Measurements from ENCODE around the gene SELPLG.

SELPLG gene

GRCh38 chr12:108616941-108617858 is 16.5 kb downstream of the SELPLG start:
- DNase-seq: no peak

DNA sequence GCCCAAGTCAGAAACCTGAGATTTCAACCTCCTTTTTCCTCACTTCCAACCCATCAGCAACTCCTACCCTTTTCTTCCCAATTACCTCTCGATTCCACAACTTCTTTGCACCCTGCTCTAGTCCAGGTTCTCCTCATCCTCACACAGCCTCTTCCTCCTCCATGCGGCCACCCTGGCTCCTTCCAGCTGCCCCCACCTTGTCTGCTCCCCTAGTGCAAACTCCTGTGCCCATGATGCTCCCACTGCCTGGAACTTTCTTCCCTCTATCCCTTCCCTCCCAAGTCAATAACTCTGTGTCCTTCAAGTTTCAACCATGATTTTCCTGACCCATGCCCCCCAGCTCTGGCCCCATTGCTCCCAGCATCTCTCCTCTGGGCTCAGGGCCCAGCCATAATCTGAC is 17.3 kb downstream of the SELPLG start:
- no peak for DNase-seq

DNA sequence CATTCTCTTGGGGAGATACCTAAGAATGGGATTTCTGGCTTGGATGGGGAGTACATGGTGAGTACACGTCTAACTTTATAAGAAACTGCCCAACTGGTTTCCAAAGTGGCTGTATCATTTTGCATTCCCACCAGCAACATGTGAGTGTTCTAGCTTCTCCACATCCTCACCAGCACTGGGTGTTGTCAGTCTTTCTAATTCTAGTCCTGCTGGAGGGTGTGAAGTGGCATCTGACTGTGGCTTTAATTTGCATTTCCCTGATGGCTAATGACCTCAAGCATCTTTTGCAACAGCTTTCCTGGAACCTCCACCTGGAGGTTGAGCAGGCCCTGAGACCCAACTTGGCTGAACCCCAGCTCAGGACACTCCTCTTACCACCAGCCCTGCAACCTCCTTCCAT is 17.8 kb downstream of the SELPLG start:
- no peak for DNase-seq

DNA sequence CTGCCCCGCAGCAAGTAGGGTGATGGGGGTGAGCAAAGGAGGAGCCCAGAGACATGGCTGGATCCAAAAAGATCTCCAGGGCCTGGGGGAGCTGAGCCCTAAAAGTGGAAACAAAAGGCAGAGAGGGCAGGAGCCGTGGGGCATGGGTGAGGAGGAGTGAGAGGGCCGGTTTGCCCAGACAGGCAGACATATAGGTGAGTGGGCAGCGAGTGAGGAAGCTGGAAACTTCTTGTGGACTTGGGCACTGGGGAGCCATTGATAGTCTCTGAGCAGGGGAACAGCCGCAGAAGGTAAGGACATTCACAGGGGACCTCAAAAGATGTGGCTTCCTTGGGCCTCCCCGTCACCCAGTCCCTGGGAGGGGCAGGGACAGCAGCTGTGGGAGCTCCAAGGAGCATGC is 19.1 kb downstream of the SELPLG start:
- DNase-seq: no peak

GRCh38 chr12:108614041-108614440 is 19.7 kb downstream of the SELPLG start:
- DNase-seq: no peak

GRCh38 chr12:108613548-108613947 is 20.1 kb downstream of the SELPLG start:
- no peak for DNase-seq

- no peak for DNase-seq
These were observed 20.9 kb downstream of the SELPLG start for GRCh38 chr12:108612788-108613282.

- no peak for DNase-seq
These were observed 21.7 kb downstream of the SELPLG start for GRCh38 chr12:108611884-108612415.

GRCh38 chr12:108610856-108611605 is 22.7 kb downstream of the SELPLG start:
- DNase-seq: no peak

GRCh38 chr12:108610336-108610815 is 23.3 kb downstream of the SELPLG start:
- DNase-seq: no peak

DNA sequence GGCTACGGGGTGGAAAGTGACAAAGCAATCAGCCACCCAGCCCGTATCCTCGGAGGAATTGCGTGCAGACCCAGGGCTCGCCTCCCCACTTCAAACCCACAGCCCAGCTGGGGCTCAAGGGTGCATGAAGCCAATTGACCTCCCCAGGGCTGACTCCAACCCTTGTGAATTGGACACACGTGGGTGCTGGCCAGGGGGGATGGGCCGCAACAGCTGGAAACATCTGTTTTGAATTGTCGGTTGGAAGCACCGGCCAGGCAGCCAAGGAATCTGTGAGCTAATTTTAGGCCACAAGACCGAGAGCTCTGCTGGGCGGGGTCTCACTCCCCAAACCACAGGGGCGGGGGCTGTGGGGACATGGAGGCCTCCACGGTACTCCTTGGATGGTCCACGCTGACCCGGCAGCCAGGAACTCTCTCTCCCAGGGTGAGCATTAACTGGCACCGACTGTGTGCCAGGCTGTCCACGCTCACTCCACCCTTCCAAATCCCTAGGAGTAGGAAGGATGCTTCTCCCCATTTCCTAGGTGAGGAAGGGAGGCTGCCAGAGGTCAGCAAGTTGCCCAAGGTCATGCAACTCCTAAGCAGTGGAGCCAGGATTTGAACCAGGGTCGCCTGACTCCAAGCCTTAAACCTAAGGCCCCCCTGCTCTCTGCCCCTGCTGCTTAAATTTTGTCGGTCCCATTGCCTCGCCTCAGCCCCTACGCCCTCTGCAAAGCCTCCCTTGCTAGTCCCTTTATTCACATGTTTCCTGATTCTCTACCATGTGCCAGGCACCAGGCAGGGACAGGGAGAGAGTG is 24.0 kb downstream of the SELPLG start:
- DNase-seq: no peak

GRCh38 chr12:108608616-108609015 is 25.1 kb downstream of the SELPLG start:
- no peak for DNase-seq

- no peak for DNase-seq
These were observed 25.6 kb downstream of the SELPLG start for GRCh38 chr12:108607981-108608600.

DNA sequence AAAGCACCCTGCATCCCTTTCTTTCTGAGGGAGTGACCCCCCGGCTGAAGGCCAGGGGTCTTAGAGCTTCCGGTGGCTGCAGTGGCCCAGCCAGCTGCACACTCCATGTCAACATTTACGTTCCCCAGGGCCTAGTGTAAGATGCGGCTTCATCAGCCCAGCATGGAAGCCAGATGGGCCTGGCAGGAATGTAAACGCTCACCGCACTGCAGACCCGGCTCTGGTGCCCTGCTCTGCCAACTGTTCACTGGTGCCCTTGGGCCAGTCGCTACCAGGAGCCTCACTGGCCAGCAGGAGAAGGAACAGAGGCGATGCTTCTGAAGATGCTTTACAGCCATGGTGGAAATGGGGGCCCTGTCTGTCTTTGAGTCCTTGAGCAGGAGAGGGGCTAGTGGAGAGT is 27.2 kb downstream of the SELPLG start:
- no peak for DNase-seq

DNA sequence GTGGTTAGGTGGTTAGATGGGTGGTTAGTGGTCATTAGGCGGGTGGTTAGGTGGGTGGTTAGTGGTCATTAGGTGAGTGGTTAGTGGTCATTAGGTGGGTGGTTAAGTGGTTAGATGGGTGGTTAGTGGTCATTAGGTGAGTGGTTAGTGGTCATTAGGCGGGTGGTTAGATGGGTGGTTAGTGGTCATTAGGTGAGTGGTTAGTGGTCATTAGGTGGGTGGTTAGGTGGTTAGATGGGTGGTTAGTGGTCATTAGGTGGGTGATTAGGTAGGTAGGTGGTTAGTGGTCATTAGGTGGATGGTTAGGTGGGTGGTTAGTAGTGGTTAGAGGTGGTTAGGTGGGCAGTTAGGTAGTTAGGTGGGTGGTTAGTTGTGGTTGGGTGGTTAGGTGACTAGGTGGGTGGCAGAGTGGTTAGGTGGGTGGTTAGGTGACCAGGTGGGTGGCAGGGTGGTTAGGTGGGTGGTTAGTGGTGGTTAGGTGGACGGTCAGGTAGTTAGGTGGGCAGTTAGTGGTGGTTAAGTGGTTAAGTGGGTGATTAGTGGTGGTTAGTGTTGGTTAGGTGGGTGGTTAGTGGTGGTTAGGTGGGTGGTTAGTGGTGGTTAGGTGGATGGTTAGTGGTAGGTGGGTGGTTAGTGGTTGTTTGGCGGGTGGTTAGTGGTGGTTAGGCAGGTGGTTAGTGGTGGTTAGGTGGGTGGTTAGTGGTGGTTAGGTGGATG is 27.8 kb downstream of the SELPLG start:
- no peak for DNase-seq

DNA sequence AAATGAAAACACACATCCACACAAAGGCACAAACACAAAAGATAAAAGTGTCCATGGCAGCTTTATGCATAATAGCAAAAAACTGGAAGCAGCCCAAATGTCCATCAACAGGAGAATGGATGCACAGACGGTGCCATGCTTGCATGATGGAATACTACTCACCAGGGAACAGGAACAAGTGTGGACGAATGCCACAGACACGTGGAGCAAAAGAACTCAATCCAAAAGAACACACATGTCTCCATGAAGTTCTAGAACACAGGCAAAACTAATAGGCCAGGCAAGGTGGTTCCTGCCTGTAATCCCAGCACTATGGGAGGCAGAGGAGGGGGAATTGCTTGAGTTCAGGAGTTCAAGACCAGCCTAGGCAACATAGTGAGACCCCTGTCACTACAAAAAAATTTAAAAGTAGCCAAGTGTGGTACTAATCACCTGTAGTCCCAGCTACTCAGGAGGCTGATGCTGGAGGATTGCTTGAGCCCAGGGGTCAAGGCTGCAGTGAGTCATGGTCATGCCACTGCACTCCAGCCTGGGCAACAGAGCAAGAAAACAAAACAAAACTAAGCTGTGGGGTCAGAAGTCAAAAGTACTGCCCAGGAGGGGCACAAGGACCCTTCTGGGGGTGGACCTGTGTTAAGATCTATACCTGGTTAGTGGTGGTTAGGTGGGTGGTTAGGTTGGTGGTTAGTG is 28.5 kb downstream of the SELPLG start:
- DNase-seq: no peak

DNA sequence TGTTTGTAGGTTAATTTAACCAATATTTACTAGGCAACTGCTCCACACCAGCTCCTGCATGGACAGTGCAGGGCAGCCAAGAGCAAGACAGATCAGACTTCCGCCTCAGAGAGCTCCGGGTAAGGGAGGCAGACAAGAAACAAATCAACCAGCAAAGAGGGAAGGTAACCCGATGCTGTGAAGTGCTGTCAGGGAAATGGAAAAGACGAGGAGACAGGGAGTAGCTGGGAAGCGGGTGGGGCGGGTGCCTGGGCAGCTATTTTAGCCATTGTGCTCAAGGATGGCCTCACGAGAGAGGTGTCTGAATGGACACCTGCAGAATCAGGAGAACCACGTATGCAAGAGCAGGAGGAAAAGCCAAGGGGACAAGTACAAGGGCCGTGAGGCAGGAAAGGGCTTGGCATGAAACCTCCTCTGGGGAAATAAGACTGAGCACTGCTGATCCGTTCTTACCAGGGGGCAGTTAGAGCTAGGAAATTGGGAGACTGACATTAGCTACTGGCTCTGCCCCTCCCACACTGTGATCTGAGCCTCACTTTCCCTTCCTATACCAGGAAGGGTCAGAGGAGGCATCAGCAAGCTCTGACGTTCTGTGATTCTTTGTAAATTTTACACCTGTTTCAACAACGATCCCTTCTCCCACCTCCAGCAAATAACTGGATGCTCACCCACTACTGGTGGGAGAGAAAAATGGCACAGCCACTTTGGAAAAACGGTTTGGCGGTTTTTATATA is 29.3 kb downstream of the SELPLG start:
- no peak for DNase-seq

DNA sequence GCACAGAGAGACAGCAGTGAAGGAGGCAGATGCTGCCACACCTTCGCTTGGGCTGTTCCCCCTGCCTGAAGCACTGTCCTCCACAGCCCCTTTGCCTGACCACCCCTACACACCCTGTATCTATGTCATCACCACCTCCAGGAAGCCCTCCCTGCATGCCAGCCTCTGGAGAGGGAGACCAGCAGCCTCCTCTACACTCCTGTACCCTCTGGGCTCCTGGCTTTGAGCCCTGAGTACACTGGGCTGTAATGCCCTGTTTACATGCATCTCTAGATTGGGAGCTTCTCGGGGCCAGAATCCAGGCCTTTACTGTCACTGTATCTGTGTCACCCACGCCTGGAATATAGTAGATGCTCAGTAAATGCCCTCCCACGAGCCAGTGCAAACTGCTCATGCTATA is 30.0 kb downstream of the SELPLG start:
- DNase-seq: no peak

DNA sequence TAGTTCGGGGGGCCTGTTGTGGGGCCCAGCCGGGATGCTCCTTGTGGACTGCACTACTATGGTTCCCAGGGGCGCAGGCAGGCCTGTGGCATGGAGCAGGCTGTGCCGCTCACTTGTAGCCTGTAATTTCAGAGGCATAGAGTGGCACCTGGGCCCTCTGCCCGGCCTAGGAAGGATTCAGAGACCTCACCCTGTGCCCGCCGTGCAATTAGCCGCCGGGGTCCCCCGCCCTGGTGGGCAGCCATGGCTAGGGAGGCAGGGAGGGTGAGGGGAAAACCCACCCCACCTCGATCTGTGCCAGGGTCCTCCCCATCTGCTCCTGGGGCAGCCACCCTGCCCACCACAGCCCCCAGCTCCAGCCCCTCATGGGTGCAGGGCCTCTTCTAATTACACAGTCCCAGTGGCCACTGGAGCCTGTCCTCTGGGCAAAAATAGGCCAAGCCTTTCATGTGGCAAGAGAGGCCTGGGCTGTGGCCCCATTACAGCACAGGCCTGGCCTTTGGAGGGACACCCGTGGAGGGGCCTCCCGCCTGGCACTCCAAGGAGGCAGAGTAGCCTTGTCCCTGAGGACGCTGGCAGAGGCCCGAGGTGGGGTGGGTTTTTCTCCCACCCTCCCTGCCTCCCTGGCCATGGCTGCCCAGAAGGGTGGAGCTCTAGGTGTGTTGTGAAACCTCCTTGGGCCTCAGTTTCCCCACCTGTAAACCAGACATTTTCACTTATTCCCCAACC is 30.6 kb downstream of the SELPLG start:
- DNase-seq: no peak
